ENCODE measurements around the gene PATL2.

DNA sequence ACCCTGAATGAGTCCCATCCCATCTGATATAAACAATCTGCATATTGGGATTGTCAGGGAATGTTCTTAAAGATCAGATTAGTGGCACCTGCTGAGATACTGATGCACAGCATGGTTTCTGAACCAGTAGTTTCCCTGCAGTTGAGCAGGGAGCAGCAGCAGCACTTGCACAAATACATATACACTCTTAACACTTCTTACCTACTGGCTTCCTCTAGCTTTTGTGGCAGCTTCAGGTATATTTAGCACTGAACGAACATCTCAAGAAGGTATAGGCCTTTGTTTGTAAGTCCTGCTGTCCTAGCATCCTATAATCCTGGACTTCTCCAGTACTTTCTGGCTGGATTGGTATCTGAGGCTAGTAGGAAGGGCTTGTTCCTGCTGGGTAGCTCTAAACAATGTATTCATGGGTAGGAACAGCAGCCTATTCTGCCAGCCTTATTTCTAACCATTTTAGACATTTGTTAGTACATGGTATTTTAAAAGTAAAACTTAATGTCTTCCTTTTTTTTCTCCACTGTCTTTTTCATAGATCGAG, 4.7 kb upstream of the PATL2 start:
- TF ChIP-seq, protein P1, sequence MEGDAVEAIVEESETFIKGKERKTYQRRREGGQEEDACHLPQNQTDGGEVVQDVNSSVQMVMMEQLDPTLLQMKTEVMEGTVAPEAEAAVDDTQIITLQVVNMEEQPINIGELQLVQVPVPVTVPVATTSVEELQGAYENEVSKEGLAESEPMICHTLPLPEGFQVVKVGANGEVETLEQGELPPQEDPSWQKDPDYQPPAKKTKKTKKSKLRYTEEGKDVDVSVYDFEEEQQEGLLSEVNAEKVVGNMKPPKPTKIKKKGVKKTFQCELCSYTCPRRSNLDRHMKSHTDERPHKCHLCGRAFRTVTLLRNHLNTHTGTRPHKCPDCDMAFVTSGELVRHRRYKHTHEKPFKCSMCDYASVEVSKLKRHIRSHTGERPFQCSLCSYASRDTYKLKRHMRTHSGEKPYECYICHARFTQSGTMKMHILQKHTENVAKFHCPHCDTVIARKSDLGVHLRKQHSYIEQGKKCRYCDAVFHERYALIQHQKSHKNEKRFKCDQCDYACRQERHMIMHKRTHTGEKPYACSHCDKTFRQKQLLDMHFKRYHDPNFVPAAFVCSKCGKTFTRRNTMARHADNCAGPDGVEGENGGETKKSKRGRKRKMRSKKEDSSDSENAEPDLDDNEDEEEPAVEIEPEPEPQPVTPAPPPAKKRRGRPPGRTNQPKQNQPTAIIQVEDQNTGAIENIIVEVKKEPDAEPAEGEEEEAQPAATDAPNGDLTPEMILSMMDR (conservative IDR thresholded peaks at IDR 0.05; ENCODE audit: low read depth, low read length): no peak
- no peak for TF ChIP-seq EZH2 (IDR thresholded peaks at IDR 0.05; ENCODE audit: borderline replicate concordance, low read depth, low read length, poor library complexity, severe bottlenecking)
